Neuronal stem cell (in vitro differentiated cells): ENCODE measurements around the gene GTSE1.

Source experiments
- DNase-seq: peaks from one replicate; pipeline ENCODE4 v3.0.0-alpha.2; 2013; ENCODE audit warnings: low spot score
- H2AFZ ChIP-seq: one replicate; pipeline ENCODE4 v1.6.1; 2013; ENCODE audit warnings: mild to moderate bottlenecking, low read length, inconsistent platforms
- H2AK5ac ChIP-seq: 2 replicates; pipeline ENCODE4 v1.6.1; 2013; ENCODE audit warnings: low read depth, mild to moderate bottlenecking, inconsistent platforms, low read length, moderate library complexity, mixed read lengths
- H2BK120ac ChIP-seq: 2 replicates; pipeline ENCODE4 v1.6.1; 2013; ENCODE audit warnings: low read depth, mild to moderate bottlenecking, inconsistent platforms, low read length, moderate library complexity, mixed read lengths
- H2BK12ac ChIP-seq: one replicate; pipeline ENCODE4 v1.6.1; 2013; ENCODE audit warnings: low read length, inconsistent platforms
- H2BK15ac ChIP-seq: 2 replicates; pipeline ENCODE4 v1.6.1; 2013; ENCODE audit warnings: mild to moderate bottlenecking, low read length, inconsistent platforms, mixed read lengths
- H2BK5ac ChIP-seq: one replicate; pipeline ENCODE4 v1.6.1; 2013; ENCODE audit warnings: inconsistent platforms, mild to moderate bottlenecking, low read length, moderate library complexity
- H3K14ac ChIP-seq: one replicate; pipeline ENCODE4 v1.6.1; 2013; ENCODE audit warnings: low read length, inconsistent platforms
- H3K18ac ChIP-seq: 2 replicates; pipeline ENCODE4 v1.6.1; 2013; ENCODE audit warnings: low read length, inconsistent platforms
- H3K23ac ChIP-seq: 2 replicates; pipeline ENCODE4 v1.6.1; 2013; ENCODE audit warnings: low read depth, mild to moderate bottlenecking, mixed read lengths, low read length, inconsistent platforms; ENCODE audit not compliant: poor library complexity
- H3K27ac ChIP-seq: replicated peaks from 3 replicates; pipeline ENCODE4 v1.5.1; 2013; ENCODE audit warnings: low read length, inconsistent platforms
- H3K27me3 ChIP-seq, 3 experiments: 2 replicates each; pipeline ENCODE4 v1.6.1; 2013; ENCODE audit warnings: low read length in 3 of 3, mild to moderate bottlenecking in 2 of 3, inconsistent platforms in 1 of 3, low read depth in 1 of 3, mixed read lengths in 1 of 3, moderate library complexity in 1 of 3; ENCODE audit not compliant: control insufficient read depth in 3 of 3, insufficient read depth in 3 of 3
- H3K36me3 ChIP-seq, 2 donors: replicated peaks in 1 of 2; 2 replicates each; pipeline ENCODE4 v1.6.1; 2013; ENCODE audit warnings: low read length in 2 of 2; ENCODE audit not compliant: control insufficient read depth in 2 of 2, insufficient read depth in 2 of 2
- H3K4ac ChIP-seq: 2 replicates; pipeline ENCODE4 v1.6.1; 2013; ENCODE audit warnings: inconsistent platforms, mild to moderate bottlenecking, low read length, moderate library complexity
- H3K4me1 ChIP-seq, 2 donors: 1 replicate in 1 of 2; 2 replicates in 1 of 2; pipeline ENCODE4 v1.6.1; 2013; ENCODE audit warnings: low read length in 2 of 2, low read depth in 1 of 2; ENCODE audit not compliant: control insufficient read depth in 2 of 2, insufficient read depth in 1 of 2
- H3K4me2 ChIP-seq: one replicate; pipeline ENCODE4 v1.6.1; 2013; ENCODE audit warnings: mild to moderate bottlenecking, low read length, inconsistent platforms; ENCODE audit not compliant: insufficient read depth, poor library complexity, severe bottlenecking
- H3K4me3 ChIP-seq, 2 donors: 2 replicates each; pipeline ENCODE4 v1.5.1; 2013; ENCODE audit warnings: low read length in 2 of 2, mild to moderate bottlenecking in 2 of 2, inconsistent platforms in 1 of 2, moderate library complexity in 1 of 2
- H3K79me1 ChIP-seq: one replicate; pipeline ENCODE4 v1.6.1; 2013; ENCODE audit warnings: low read depth, mild to moderate bottlenecking, inconsistent platforms, low read length, moderate library complexity
- H3K9ac ChIP-seq: one replicate; pipeline ENCODE4 v1.6.1; 2013; ENCODE audit warnings: mild to moderate bottlenecking, low read depth, low read length, inconsistent platforms; ENCODE audit not compliant: poor library complexity
- H3K9me3 ChIP-seq, 2 donors: replicated peaks in 1 of 2; 2 replicates each; pipeline versions ENCODE3 to v1.6.1; 2013; ENCODE audit warnings: low read length in 2 of 2, mild to moderate bottlenecking in 2 of 2, inconsistent platforms in 1 of 2, low read depth in 1 of 2, mixed read lengths in 1 of 2, moderate library complexity in 1 of 2; ENCODE audit not compliant: control insufficient read depth in 2 of 2, insufficient read depth in 1 of 2
- H4K8ac ChIP-seq: one replicate; pipeline ENCODE4 v1.6.1; 2013; ENCODE audit warnings: low read depth, mild to moderate bottlenecking, inconsistent platforms, low read length, moderate library complexity
- H4K91ac ChIP-seq: one replicate; pipeline ENCODE4 v1.6.1; 2013; ENCODE audit warnings: low read length, low read depth, mild to moderate bottlenecking, inconsistent platforms; ENCODE audit not compliant: poor library complexity
- WGBS, 2 donors: extraction: QIAGEN DNeasy Blood & Tissue Kit; methylation state at CpG; one replicate each; pipeline ENCODE4 v1.1.7; 2013; ENCODE audit warnings: missing lambda C conversion rate in 2 of 2, mixed read lengths in 1 of 2; ENCODE audit not compliant: insufficient read length in 2 of 2, insufficient replicate concordance in 1 of 2; ENCODE audit errors: extremely low coverage in 2 of 2; 5-methylcytosine and 5-hydroxymethylcytosine counted together

Gene GTSE1

GRCh38 chr22:46323162-46323561 is 26.5 kb downstream of the GTSE1 start:
- H3K18ac ChIP-seq = no peak overlapping the region
- no peak overlapping the region for H2BK15ac ChIP-seq
- no peak overlapping the region for H4K91ac ChIP-seq
- no peak overlapping the region for H2BK12ac ChIP-seq
- no peaks in the 10 kb centered on the region for H3K27me3 ChIP-seq
- no peak overlapping the region for H4K8ac ChIP-seq
- H3K23ac ChIP-seq = no peak overlapping the region
- no peak overlapping the region for H3K4me3 ChIP-seq
- no peak overlapping the region for H2BK5ac ChIP-seq
- H2BK120ac ChIP-seq = no peak overlapping the region
- no peak for DNase-seq
- no peak overlapping the region for H3K9ac ChIP-seq
- peaks cover 45 to 92% of the 10 kb centered on the region in 2 donors for H3K36me3 ChIP-seq
- H3K9me3 ChIP-seq = peaks cover 0 to 3% of the 10 kb centered on the region in 2 donors
- H3K27ac ChIP-seq = no peak overlapping the region
- H3K4me2 ChIP-seq = no peak overlapping the region
- WGBS, 2 donors = no CpG with 5 or more reads among the region's 19 CpGs
- no peak overlapping the region for H3K4ac ChIP-seq
- no peak overlapping the region for H3K14ac ChIP-seq
- H3K4me1 ChIP-seq = no peaks in the 10 kb centered on the region
- H3K79me1 ChIP-seq = peaks cover 15% of the 10 kb centered on the region
- H2AK5ac ChIP-seq = no peak overlapping the region
- H2AFZ ChIP-seq = no peak overlapping the region

- Histone ChIP-seq H3K36me3 (peaks cover 47 to 94% of the 10 kb centered on the region in 2 donors), H2BK5ac (no peak overlapping the region), H3K9ac (no peak overlapping the region), H3K4me3 (no peak overlapping the region), H2BK12ac (no peak overlapping the region), H2AK5ac (no peak overlapping the region), H3K23ac (no peak overlapping the region), H3K27me3 (no peaks in the 10 kb centered on the region), H3K18ac (no peak overlapping the region), H3K9me3 (no peaks in the 10 kb centered on the region), H4K8ac (no peak overlapping the region), H4K91ac (no peak overlapping the region), H3K4me2 (no peak overlapping the region), H2BK15ac (no peak overlapping the region), H3K79me1 (peaks cover 4% of the 10 kb centered on the region), H3K14ac (no peak overlapping the region), H3K4me1 (no peaks in the 10 kb centered on the region), H2BK120ac (no peak overlapping the region), H2AFZ (no peak overlapping the region), H3K4ac (no peak overlapping the region), H3K27ac (no peak overlapping the region)
- DNase-seq = no peak
- no CpG with 5 or more reads among the region's 23 CpGs for WGBS, 2 donors
Observed at GRCh38 chr22:46326066-46326680, 29.5 kb downstream of the GTSE1 start.

GRCh38 chr22:46327691-46328465 is 31.2 kb downstream of the GTSE1 start:
- H3K4me3 ChIP-seq = peak overlapping the region in 1 of 2 donors; percentile 38
- H3K9ac ChIP-seq = no peak overlapping the region
- peaks cover 4% of the 10 kb centered on the region for H3K79me1 ChIP-seq
- no peak overlapping the region for H3K23ac ChIP-seq
- no peak overlapping the region for H4K91ac ChIP-seq
- H3K4ac ChIP-seq = no peak overlapping the region
- no peak overlapping the region for H3K4me2 ChIP-seq
- no peak overlapping the region for H2BK12ac ChIP-seq
- H2BK15ac ChIP-seq = no peak overlapping the region
- H2BK5ac ChIP-seq = no peak overlapping the region
- DNase-seq = no peak
- H3K4me1 ChIP-seq = no peaks in the 10 kb centered on the region
- H3K36me3 ChIP-seq = peaks cover 50 to 95% of the 10 kb centered on the region in 2 donors
- H3K14ac ChIP-seq = no peak overlapping the region
- no peak overlapping the region for H2AK5ac ChIP-seq
- 100% methylated on average over 1 of the region's 13 CpGs; no CpG with 5 or more reads in 1 of the 2 donors for WGBS, 2 donors
- no peaks in the 10 kb centered on the region for H3K9me3 ChIP-seq
- H4K8ac ChIP-seq = no peak overlapping the region
- no peak overlapping the region for H3K27ac ChIP-seq
- H3K27me3 ChIP-seq = no peaks in the 10 kb centered on the region
- H2AFZ ChIP-seq = no peak overlapping the region
- H3K18ac ChIP-seq = no peak overlapping the region
- no peak overlapping the region for H2BK120ac ChIP-seq

GRCh38 chr22:46328797-46329196 is 32.1 kb downstream of the GTSE1 start:
- no peak overlapping the region for H3K27ac ChIP-seq
- no peaks in the 10 kb centered on the region for H3K4me1 ChIP-seq
- WGBS, 2 donors = no CpG with 5 or more reads among the region's 11 CpGs
- H2BK5ac ChIP-seq = no peak overlapping the region
- no peak overlapping the region for H3K4me2 ChIP-seq
- no peak overlapping the region for H3K4me3 ChIP-seq
- no peak overlapping the region for H3K18ac ChIP-seq
- no peak overlapping the region for H3K4ac ChIP-seq
- H2AFZ ChIP-seq = no peak overlapping the region
- peaks cover 50 to 97% of the 10 kb centered on the region in 2 donors for H3K36me3 ChIP-seq
- no peak overlapping the region for H2BK15ac ChIP-seq
- H2BK12ac ChIP-seq = no peak overlapping the region
- no peak for DNase-seq
- no peaks in the 10 kb centered on the region for H3K9me3 ChIP-seq
- peaks cover 2% of the 10 kb centered on the region for H3K79me1 ChIP-seq
- no peak overlapping the region for H4K91ac ChIP-seq
- no peak overlapping the region for H3K23ac ChIP-seq
- H3K14ac ChIP-seq = no peak overlapping the region
- H2BK120ac ChIP-seq = no peak overlapping the region
- H4K8ac ChIP-seq = no peak overlapping the region
- no peak overlapping the region for H2AK5ac ChIP-seq
- H3K27me3 ChIP-seq = no peaks in the 10 kb centered on the region
- H3K9ac ChIP-seq = no peak overlapping the region
